Right lobe of liver (tissue), 4 donors: ENCODE results near the gene USB1.

ENCODE experiments used
- CTCF ChIP-seq, 4 donors: fragments of 200-600 bp in 3 of 4; fragments of 450-650 bp in 1 of 4; IDR thresholded peaks; one replicate each; pipeline versions ENCODE4 v1.5.1 to v1.8.0; 2016 to 2022; ENCODE audit warnings: antibody characterized with exemption in 4 of 4, mild to moderate bottlenecking in 2 of 4
- POLR2A ChIP-seq: fragments of 450-650 bp; IDR thresholded peaks from one replicate; pipeline ENCODE4 v1.6.1; 2017; ENCODE audit warnings: antibody characterized with exemption, mild to moderate bottlenecking
- donor health status: DM: no; HTN: no; CAD: no.
- donor health status: DM: no; HTN: no; CAD: no.
- donor health status: DM: no; HTN: yes; CAD: no.

- TF ChIP-seq CTCF (IDR thresholded peaks at IDR 0.05) (no peak), POLR2A (no peak)
Observed at GRCh38 chr16:57998486-57998885, 2.7 kb upstream of the USB1 start.
